DMS53 treated with DMSO at 0.1 percent for 48 hours (cell line): ENCODE measurements around the gene RASL10A.

Experiments used
- DNase-seq: peaks from one replicate; lab custom pipeline; 2025; ENCODE audit not compliant: unreplicated experiment; lab: John Stamatoyannopoulos, UW

The RASL10A gene

GRCh38 chr22:29323641-29324040 lies 8.1 kb upstream of the RASL10A start:
- DNase-seq = no peak

- no peak for DNase-seq
Measured at GRCh38 chr22:29320546-29320945, 5.0 kb upstream of the RASL10A start.

DNA sequence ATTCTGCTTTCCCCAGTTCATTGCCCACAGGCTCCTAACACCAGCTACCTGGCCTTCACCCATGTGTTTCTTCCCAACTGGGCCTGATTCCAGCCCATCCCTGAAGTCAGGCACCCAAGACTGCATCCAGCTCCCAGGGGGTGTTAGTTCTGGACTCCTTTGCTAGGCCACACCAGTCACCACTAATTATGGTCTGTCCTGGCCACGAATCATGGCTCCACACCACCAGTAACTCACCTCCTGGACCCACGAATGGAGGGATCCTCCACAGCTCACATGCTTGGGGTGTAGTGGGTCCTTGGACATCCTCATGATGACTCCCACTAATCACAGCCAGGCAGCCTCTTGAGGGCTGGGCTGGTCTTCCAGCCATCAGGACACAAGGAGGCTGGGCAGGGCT lies 3.6 kb upstream of the RASL10A start:
- DNase-seq = no peak

GRCh38 chr22:29317827-29318454 lies 2.4 kb upstream of the RASL10A start:
- DNase-seq = no peak

DNA sequence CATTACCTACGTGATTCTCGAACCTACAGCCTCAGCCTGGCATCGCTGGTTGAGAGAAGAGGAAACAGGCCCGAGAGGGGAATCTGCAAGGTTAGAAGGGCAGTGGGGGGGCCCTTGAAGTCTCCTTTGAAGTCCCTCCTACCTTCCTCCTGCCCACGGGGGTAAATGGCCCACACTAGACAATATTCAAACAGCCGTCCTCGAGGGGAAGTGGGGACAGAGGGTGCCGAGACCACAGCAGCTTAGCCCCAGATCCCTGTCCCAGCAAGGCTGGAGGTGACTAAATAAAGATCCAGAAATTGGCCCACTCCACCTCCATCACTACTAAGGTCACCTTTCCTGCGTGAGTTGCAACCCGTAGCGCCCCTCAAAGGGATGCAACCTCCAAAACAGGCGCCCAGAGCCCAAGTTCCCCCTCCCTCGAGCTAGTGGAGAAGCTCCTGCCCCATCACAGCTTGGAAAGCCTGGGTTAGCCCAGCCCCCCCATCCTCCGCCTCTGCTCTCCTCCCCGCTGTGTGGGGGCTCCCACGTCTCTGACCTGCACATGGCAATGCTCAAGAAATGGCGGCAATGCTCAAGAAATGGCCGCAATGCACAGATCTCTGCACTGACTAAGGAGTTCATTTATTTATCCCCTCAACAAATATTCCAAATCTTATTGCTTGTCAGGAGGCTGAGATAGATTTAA lies 788 bp upstream of the RASL10A start:
- DNase-seq = no peak

- no peak for DNase-seq
Measured at GRCh38 chr22:29314537-29315285, 786 bp downstream of the RASL10A start.

- DNase-seq = no peak
Measured at GRCh38 chr22:29313576-29314466, 1.7 kb downstream of the RASL10A start.

DNA sequence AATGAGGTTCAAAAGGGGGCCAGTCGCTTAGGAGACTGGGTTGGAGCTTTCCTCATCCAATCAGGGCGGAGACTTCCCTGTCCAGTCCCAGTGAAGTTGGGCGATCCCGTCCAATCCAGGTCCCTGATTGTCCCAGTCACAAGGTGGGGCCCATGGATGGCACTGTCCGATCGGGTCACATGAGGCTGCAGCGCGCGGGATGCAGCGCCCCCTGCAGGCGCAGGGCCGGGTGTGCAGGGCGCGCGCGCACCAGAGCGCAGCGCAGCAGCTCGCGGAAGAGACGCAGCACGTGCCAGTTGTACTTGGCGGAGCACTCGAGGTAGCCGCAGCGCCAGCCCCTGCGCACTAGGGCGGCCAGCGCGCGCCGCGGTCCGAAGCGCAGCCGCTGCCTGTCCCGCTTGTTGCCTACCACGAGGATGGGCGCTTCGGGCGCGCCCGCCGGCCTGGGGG lies 2.3 kb downstream of the RASL10A start:
- DNase-seq = peak; percentile 10

- DNase-seq = no peak
Measured at GRCh38 chr22:29312218-29313125, 3.0 kb downstream of the RASL10A start.

GRCh38 chr22:29311464-29312217 lies 3.9 kb downstream of the RASL10A start:
- DNase-seq = no peak

DNA sequence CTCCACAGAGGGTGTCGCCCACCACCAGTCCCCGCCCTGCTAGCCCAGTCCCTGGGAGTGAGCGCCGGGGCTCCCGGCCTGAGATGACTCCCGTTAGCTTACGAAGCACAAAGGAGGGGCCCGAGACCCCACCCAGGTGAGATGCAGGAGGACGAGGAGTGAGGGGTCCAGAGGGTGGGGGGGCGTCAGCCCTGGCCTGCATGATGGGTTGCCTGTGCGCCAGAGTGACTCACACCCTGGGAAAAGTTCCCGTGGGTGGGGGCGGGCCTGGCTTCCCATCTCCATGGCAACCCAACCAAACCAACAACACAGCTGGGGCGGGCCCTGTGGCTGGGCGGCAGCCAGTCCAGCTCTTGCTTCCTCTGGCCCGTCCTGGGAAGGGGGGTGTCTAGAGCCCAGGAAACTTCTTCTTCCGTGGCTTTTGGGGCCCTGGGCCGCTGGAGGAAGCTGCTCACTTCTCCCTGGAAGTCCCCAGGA lies 4.6 kb downstream of the RASL10A start:
- DNase-seq = no peak

- no peak for DNase-seq
Measured at GRCh38 chr22:29310065-29310862, 5.2 kb downstream of the RASL10A start.

DNA sequence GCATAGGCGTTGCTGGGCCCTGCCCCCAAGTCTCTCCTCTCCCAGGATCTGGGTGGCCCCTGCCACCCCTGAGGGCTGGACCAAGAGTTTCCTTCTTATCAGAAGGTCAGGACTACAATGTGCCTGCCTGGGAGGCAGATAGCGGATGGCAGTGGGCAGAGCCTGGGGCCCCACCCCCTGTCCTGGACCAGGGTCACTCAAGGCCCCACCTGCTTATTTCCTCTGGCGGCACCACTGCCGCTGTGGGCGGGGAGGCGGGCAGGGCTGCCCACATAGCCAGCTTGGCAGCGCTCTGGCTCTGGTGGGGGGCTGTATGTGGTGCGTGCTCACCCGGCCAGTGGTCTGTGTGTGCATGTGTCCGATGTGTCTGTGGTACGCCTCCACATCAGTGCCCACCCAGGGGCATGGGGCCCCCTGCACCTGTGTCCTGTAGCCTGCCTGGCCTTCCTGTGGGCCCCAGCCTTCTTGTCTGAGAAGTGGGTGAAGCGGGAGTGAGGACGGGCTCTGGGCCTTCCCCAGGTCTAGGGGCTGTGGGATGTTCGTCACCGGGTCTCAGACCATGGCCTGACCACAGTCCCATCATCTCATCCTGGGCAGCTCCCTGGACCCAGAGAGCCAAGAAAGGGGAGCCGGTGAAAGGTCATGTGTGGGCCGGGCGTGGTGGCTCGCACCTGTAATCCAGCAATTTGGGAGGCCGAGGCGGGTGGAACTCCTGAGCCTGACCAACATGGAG lies 6.0 kb downstream of the RASL10A start:
- no peak for DNase-seq

GRCh38 chr22:29308791-29309262 lies 6.7 kb downstream of the RASL10A start:
- DNase-seq = no peak

- DNase-seq = no peak
Measured at GRCh38 chr22:29308148-29308790, 7.2 kb downstream of the RASL10A start.

DNA sequence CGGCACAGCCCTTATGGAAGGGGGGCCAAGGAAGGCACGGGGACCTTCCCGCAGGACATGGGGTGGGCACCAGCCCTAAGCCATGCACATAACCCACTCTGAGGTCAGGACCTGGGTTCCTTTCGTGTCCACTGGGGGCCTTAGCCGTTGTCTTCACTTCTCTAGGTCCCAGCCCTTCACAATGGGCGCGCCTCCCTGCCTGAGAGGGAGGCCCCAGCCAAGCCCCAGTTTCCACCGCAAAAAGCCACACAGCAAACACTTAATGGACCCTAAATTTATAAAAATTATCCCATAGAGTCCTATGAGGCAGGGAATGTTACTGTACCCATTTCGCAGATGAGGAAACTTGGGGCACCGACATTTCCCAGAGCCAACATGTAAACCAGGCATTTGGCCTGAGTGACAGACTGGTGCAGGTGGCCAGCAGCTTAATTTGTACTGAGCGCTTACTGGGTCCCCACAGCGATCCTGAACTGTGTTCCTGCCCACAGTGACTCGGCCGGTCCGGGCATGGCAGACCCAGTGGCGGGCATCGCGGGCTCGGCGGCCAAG lies 7.8 kb downstream of the RASL10A start:
- DNase-seq = no peak
